WI38 (cell line): ENCODE data around the gene BRMS1L.

Experiments
- H3K4me3 ChIP-seq: 2 replicates; pipeline ENCODE4 v1.5.1; 2011; ENCODE audit warnings: low read depth, mild to moderate bottlenecking, control low read depth, low read length
- CTCF ChIP-seq: IDR thresholded peaks from 2 replicates; pipeline ENCODE4 v1.5.1; 2012; ENCODE audit warnings: low read depth, mild to moderate bottlenecking, control low read depth, low read length

The BRMS1L gene

GRCh38 chr14:35849122-35849521, 23.0 kb downstream of the BRMS1L start:
- H3K4me3 ChIP-seq, result no peak overlapping the region

GRCh38 chr14:35851823-35852222, 25.7 kb downstream of the BRMS1L start:
- H3K4me3 ChIP-seq, result no peak overlapping the region
- TF ChIP-seq CTCF, result no peak

More at GRCh38 chr14:35849122-35849521, 23.0 kb downstream of the BRMS1L start:
- TF ChIP-seq CTCF, result no peak

GRCh38 chr14:35853225-35853624, 27.1 kb downstream of the BRMS1L start:
- TF ChIP-seq CTCF, result no peak
- H3K4me3 ChIP-seq, result no peak overlapping the region

GRCh38 chr14:35854696-35855270, 28.6 kb downstream of the BRMS1L start:
- H3K4me3 ChIP-seq, result no peak overlapping the region
- TF ChIP-seq CTCF, result no peak

- no peak overlapping the region for H3K4me3 ChIP-seq
- no peak for TF ChIP-seq CTCF
These were observed 29.8 kb downstream of the BRMS1L start for GRCh38 chr14:35855876-35856481.

GRCh38 chr14:35858521-35859209, 32.5 kb downstream of the BRMS1L start:
- no peak overlapping the region for H3K4me3 ChIP-seq
- TF ChIP-seq CTCF, result no peak

GRCh38 chr14:35861204-35861868, 35.2 kb downstream of the BRMS1L start:
- no peak overlapping the region for H3K4me3 ChIP-seq
- no peak for TF ChIP-seq CTCF
